ENCODE measurements around the gene COL5A2.

The COL5A2 gene

GRCh38 chr2:188993247-188993646 is 186.3 kb downstream of the COL5A2 start:
- H3K4me3 ChIP-seq (ENCODE audit: low read depth, low read length), result no peak overlapping the region
- no peak for TF ChIP-seq CTCF (IDR thresholded peaks at IDR 0.05; ENCODE audit: low read depth, low read length)

DNA sequence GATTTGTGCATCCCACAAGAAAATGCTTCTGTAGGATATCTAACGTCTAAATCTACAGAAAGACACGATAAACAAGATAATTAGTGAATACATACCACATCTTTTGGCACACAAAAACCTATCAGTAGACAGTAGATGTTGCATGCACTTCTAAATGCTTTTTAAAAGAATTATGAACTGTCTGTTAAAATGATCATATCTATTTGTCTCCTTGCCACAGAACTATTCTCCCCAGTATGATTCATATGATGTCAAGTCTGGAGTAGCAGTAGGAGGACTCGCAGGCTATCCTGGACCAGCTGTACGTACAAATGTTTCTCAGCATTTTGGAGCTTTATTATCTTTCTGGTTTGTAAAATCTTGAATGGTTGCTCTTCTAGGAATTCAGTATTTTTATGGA is 192.7 kb downstream of the COL5A2 start:
- no peak overlapping the region for H3K4me3 ChIP-seq (ENCODE audit: low read depth, low read length)
- no peak for TF ChIP-seq CTCF (IDR thresholded peaks at IDR 0.05; ENCODE audit: low read depth, low read length)

GRCh38 chr2:188984680-188985079 is 194.9 kb downstream of the COL5A2 start:
- no peak overlapping the region for H3K4me3 ChIP-seq (ENCODE audit: low read depth, low read length)
- no peak for TF ChIP-seq CTCF (IDR thresholded peaks at IDR 0.05; ENCODE audit: low read depth, low read length)

DNA sequence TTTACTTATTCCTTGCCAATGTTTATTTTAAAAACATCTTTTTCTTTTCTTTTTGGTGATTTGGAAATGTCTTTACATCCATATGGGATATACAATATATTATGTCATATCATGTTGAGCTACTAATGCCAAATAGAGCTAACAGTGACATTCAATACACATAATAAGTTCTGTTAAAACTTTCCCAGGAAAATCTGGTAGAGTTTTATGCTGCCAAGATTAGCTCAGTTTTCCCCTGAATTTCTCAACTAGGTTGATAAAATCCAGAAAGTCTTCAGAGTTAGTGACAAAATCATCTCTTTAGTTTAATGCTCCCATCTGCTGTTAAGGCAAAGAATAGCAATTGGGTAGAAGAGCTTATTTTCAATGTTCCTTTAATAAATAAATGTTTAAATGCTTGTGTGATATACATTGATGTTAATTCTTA is 195.5 kb downstream of the COL5A2 start:
- TF ChIP-seq CTCF (IDR thresholded peaks at IDR 0.05; ENCODE audit: low read depth, low read length), result no peak
- H3K4me3 ChIP-seq (ENCODE audit: low read depth, low read length), result no peak overlapping the region

DNA sequence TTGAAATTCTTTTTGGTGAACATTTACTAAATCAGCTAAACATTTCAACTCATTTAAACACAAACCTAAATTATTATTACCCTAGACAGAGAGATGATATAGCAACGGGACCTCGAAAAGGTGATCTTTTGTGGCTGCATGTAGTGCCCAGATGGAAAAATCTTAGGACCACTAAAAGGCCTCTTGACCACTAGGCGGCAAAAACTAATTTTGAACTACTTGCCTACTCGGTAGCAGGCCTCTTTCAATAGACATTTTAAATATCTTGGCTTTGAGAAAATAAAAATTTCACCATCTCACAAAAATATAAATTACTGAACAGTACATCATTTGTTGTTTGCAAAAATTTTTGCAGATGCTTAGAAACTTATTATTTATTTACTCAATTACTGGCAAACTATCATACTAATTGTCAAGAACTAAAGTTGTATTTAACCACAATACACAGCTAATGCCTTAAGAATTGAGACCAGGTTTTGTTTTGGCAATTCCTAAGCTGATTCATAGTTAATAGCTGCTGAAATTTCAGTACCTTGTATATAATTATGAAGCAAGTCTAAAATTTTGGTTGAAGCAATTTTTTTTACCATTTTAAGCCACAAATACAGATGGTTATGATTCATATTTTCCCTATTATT is 196.0 kb downstream of the COL5A2 start:
- H3K4me3 ChIP-seq (ENCODE audit: low read depth, low read length), result no peak overlapping the region
- TF ChIP-seq CTCF (IDR thresholded peaks at IDR 0.05; ENCODE audit: low read depth, low read length), result peak; percentile 34; the same call in 1 of the 2 replicates
